Adrenal gland (tissue), 5 donors: ENCODE data around the gene UBE2O.

Source experiments
- POLR2A ChIP-seq, 2 donors: fragments of 450-650 bp; IDR thresholded peaks; one replicate each; pipeline ENCODE4 v1.6.1; 2017; ENCODE audit warnings: antibody characterized with exemption in 2 of 2, mild to moderate bottlenecking in 2 of 2, moderate library complexity in 1 of 2
- TF ChIP-seq, protein P1 (sequence below), 6 experiments: fragments of 450-650 bp in 4 of 6; fragments of 200-600 bp in 2 of 6; sonication (generic) in 1 of 6; IDR thresholded peaks; 1 replicate in 5 of 6; 2 replicates in 1 of 6; pipeline versions ENCODE4 v1.5.1 to v1.8.0; 2016 to 2021; ENCODE audit warnings: antibody characterized with exemption in 6 of 6, mild to moderate bottlenecking in 2 of 6, moderate library complexity in 1 of 6
- donor health status: DM: no; HTN: no; CAD: no.

DNA sequence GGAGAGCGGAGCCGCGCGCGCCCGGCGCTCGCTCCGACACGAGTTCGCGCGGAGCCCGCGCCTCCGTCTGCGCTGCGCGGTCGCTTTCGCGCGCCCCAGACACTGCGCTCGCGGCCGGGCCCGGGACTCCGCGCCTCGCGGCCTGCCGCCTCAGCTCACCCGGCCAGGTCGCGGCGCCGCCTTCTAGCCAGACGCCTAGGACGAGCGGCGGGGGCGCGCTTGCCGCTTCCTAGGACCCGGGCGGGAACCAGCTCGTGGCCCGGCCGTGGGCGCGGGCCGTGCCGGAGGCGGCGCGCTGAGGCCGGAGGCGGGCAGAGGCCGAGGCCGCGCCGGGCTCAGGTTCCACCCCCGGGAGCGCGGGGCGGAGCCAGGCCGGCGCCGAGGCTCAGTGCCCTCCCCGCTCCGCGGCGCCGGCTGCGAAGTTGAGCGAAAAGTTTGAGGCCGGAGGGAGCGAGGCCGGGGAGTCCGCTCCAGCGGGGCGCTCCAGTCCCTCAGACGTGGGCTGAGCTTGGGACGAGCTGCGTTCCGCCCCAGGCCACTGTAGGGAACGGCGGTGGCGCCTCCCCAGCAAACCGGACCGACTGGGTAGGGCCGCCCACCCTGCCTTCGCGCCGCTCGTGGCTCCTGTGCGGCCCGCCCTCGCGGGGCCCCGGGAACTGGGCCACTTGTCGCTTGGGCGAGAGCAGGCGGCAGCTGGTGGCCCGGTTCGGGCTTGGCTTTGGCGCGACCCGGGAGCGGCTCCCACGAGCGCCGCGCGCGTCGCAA lies 68.5 kb downstream of the UBE2O start, which contains the start of gene SPHK1:
- TF ChIP-seq, protein P1, sequence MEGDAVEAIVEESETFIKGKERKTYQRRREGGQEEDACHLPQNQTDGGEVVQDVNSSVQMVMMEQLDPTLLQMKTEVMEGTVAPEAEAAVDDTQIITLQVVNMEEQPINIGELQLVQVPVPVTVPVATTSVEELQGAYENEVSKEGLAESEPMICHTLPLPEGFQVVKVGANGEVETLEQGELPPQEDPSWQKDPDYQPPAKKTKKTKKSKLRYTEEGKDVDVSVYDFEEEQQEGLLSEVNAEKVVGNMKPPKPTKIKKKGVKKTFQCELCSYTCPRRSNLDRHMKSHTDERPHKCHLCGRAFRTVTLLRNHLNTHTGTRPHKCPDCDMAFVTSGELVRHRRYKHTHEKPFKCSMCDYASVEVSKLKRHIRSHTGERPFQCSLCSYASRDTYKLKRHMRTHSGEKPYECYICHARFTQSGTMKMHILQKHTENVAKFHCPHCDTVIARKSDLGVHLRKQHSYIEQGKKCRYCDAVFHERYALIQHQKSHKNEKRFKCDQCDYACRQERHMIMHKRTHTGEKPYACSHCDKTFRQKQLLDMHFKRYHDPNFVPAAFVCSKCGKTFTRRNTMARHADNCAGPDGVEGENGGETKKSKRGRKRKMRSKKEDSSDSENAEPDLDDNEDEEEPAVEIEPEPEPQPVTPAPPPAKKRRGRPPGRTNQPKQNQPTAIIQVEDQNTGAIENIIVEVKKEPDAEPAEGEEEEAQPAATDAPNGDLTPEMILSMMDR (IDR thresholded peaks at IDR 0.05): no peak
- TF ChIP-seq POLR2A (IDR thresholded peaks at IDR 0.05): peak in 1 of 2 donors; percentile 24
